Measurements from ENCODE around the gene NUP210L.

The NUP210L gene

GRCh38 chr1:153973071-153973470, 181.8 kb downstream of the NUP210L start:
- no peaks in the 10 kb centered on the region for H3K27me3 ChIP-seq (ENCODE audit: insufficient read depth, insufficient read length)
- TF ChIP-seq ZNF274 (IDR thresholded peaks at IDR 0.05; ENCODE audit: low read depth, low read length) (no peak), YY1 (IDR thresholded peaks at IDR 0.05; ENCODE audit: insufficient read depth, insufficient read length) (no peak), SUZ12 (IDR thresholded peaks at IDR 0.05; ENCODE audit: extremely low read depth, insufficient read depth, insufficient read length) (no peak)
- no peaks in the 10 kb centered on the region for H3K9me3 ChIP-seq (ENCODE audit: insufficient read depth, low read length)
- H3K4me1 ChIP-seq (ENCODE audit: insufficient read depth, insufficient read length), result peaks cover 3% of the 10 kb centered on the region
- peaks cover 35% of the 10 kb centered on the region for H3K36me3 ChIP-seq (ENCODE audit: insufficient read depth, insufficient read length, low read length)
- no peak for DNase-seq (ENCODE audit: low read depth, low spot score)
- no peak overlapping the region for H3K9ac ChIP-seq (ENCODE audit: insufficient read length, low read depth)
- H3K4me3 ChIP-seq (ENCODE audit: insufficient read length, low read depth), result no peak overlapping the region

- TF ChIP-seq YY1 (IDR thresholded peaks at IDR 0.05; ENCODE audit: insufficient read depth, insufficient read length), result no peak
- TF ChIP-seq ZNF274 (IDR thresholded peaks at IDR 0.05; ENCODE audit: low read depth, low read length), result no peak
- no peak for TF ChIP-seq SUZ12 (IDR thresholded peaks at IDR 0.05; ENCODE audit: extremely low read depth, insufficient read depth, insufficient read length)
- Histone ChIP-seq H3K9ac (ENCODE audit: insufficient read length, low read depth) (no peak overlapping the region), H3K9me3 (ENCODE audit: insufficient read depth, low read length) (no peaks in the 10 kb centered on the region), H3K4me3 (ENCODE audit: insufficient read length, low read depth) (no peak overlapping the region), H3K4me1 (ENCODE audit: insufficient read depth, insufficient read length) (peaks cover 3% of the 10 kb centered on the region), H3K27me3 (ENCODE audit: insufficient read depth, insufficient read length) (no peaks in the 10 kb centered on the region), H3K36me3 (ENCODE audit: insufficient read depth, insufficient read length, low read length) (peaks cover 34% of the 10 kb centered on the region)
- no peak for DNase-seq (ENCODE audit: low read depth, low spot score)
Measured at GRCh38 chr1:153970346-153970745, 184.5 kb downstream of the NUP210L start.

GRCh38 chr1:153968972-153969371, 185.9 kb downstream of the NUP210L start:
- Histone ChIP-seq H3K4me3 (ENCODE audit: insufficient read length, low read depth) (no peak overlapping the region), H3K4me1 (ENCODE audit: insufficient read depth, insufficient read length) (peaks cover 3% of the 10 kb centered on the region)

GRCh38 chr1:153968408-153968807, 186.5 kb downstream of the NUP210L start:
- Histone ChIP-seq H3K4me3 (ENCODE audit: insufficient read length, low read depth) (peak overlapping the region; percentile 83), H3K4me1 (ENCODE audit: insufficient read depth, insufficient read length) (peaks cover 3% of the 10 kb centered on the region), H3K9me3 (ENCODE audit: insufficient read depth, low read length) (no peaks in the 10 kb centered on the region), H3K27me3 (ENCODE audit: insufficient read depth, insufficient read length) (no peaks in the 10 kb centered on the region), H3K9ac (ENCODE audit: insufficient read length, low read depth) (peak overlapping the region; percentile 83), H3K36me3 (ENCODE audit: insufficient read depth, insufficient read length, low read length) (peaks cover 16% of the 10 kb centered on the region)
- no peak for TF ChIP-seq YY1 (IDR thresholded peaks at IDR 0.05; ENCODE audit: insufficient read depth, insufficient read length)
- no peak for DNase-seq (ENCODE audit: low read depth, low spot score)

More at GRCh38 chr1:153968972-153969371, 185.9 kb downstream of the NUP210L start:
- DNase-seq (ENCODE audit: low read depth, low spot score), result no peak
- peaks cover 22% of the 10 kb centered on the region for H3K36me3 ChIP-seq (ENCODE audit: insufficient read depth, insufficient read length, low read length)
- TF ChIP-seq ZNF274 (IDR thresholded peaks at IDR 0.05; ENCODE audit: low read depth, low read length) (no peak), SUZ12 (IDR thresholded peaks at IDR 0.05; ENCODE audit: extremely low read depth, insufficient read depth, insufficient read length) (no peak), YY1 (IDR thresholded peaks at IDR 0.05; ENCODE audit: insufficient read depth, insufficient read length) (no peak)
- H3K27me3 ChIP-seq (ENCODE audit: insufficient read depth, insufficient read length), result no peaks in the 10 kb centered on the region
- no peaks in the 10 kb centered on the region for H3K9me3 ChIP-seq (ENCODE audit: insufficient read depth, low read length)
- no peak overlapping the region for H3K9ac ChIP-seq (ENCODE audit: insufficient read length, low read depth)

DNA sequence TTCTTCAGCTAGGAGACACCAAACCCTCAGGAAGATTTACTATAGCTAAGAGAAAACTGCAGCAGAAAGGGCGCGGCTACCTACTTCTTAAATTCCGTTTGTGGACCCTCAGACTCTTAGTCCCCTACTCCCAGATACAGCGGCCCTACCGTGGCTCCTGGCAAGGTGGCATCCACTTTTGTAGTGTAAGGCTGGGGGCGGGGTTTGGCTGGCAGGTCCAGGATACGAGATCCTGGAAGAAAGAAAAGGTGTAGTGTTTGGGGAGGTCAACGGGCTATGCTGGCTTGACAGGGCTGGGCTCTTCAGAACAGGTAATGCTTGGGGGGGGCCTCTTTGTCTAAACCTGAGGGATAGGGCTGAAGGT, 186.9 kb downstream of the NUP210L start:
- TF ChIP-seq ZNF274 (IDR thresholded peaks at IDR 0.05; ENCODE audit: low read depth, low read length) (no peak), YY1 (IDR thresholded peaks at IDR 0.05; ENCODE audit: insufficient read depth, insufficient read length) (no peak), SUZ12 (IDR thresholded peaks at IDR 0.05; ENCODE audit: extremely low read depth, insufficient read depth, insufficient read length) (no peak)
- Histone ChIP-seq H3K4me1 (ENCODE audit: insufficient read depth, insufficient read length) (peaks cover 3% of the 10 kb centered on the region), H3K9me3 (ENCODE audit: insufficient read depth, low read length) (no peaks in the 10 kb centered on the region), H3K36me3 (ENCODE audit: insufficient read depth, insufficient read length, low read length) (peaks cover 12% of the 10 kb centered on the region), H3K9ac (ENCODE audit: insufficient read length, low read depth) (peak overlapping the region; percentile 83), H3K4me3 (ENCODE audit: insufficient read length, low read depth) (peak overlapping the region; percentile 83), H3K27me3 (ENCODE audit: insufficient read depth, insufficient read length) (no peaks in the 10 kb centered on the region)
- no peak for DNase-seq (ENCODE audit: low read depth, low spot score)

GRCh38 chr1:153967107-153967999, 187.5 kb downstream of the NUP210L start, which contains the start of gene CREB3L4:
Gene CREB3L4 (plus strand): TSS chr1:153967902. CDS start chr1:153968526, 624 bp downstream.
- Histone ChIP-seq H3K27me3 (ENCODE audit: insufficient read depth, insufficient read length) (no peaks in the 10 kb centered on the region), H3K9me3 (ENCODE audit: insufficient read depth, low read length) (no peaks in the 10 kb centered on the region), H3K9ac (ENCODE audit: insufficient read length, low read depth) (peak within 1 kb of the TSS; percentile 98), H3K36me3 (ENCODE audit: insufficient read depth, insufficient read length, low read length) (peaks cover 7% of the 10 kb centered on the region), H3K4me3 (ENCODE audit: insufficient read length, low read depth) (peak within 1 kb of the TSS; percentile 83), H3K4me1 (ENCODE audit: insufficient read depth, insufficient read length) (peaks cover 4% of the 10 kb centered on the region)
- peak; percentile 99 for DNase-seq (ENCODE audit: low read depth, low spot score)
- TF ChIP-seq SUZ12 (IDR thresholded peaks at IDR 0.05; ENCODE audit: extremely low read depth, insufficient read depth, insufficient read length), result no peak
- peak; percentile 40 for TF ChIP-seq YY1 (IDR thresholded peaks at IDR 0.05; ENCODE audit: insufficient read depth, insufficient read length)

- no peaks in the 10 kb centered on the region for H3K9me3 ChIP-seq (ENCODE audit: insufficient read depth, low read length)
- peak; percentile 74 for DNase-seq (ENCODE audit: low read depth, low spot score)
- H3K9ac ChIP-seq (ENCODE audit: insufficient read length, low read depth), result peak overlapping the region; percentile 91
- TF ChIP-seq SUZ12 (IDR thresholded peaks at IDR 0.05; ENCODE audit: extremely low read depth, insufficient read depth, insufficient read length) (no peak), ZNF274 (IDR thresholded peaks at IDR 0.05; ENCODE audit: low read depth, low read length) (no peak), YY1 (IDR thresholded peaks at IDR 0.05; ENCODE audit: insufficient read depth, insufficient read length) (no peak)
- H3K36me3 ChIP-seq (ENCODE audit: insufficient read depth, insufficient read length, low read length), result peaks cover 42% of the 10 kb centered on the region
- H3K27me3 ChIP-seq (ENCODE audit: insufficient read depth, insufficient read length), result no peaks in the 10 kb centered on the region
- H3K4me1 ChIP-seq (ENCODE audit: insufficient read depth, insufficient read length), result peaks cover 14% of the 10 kb centered on the region
- peak overlapping the region; percentile 55 for H3K4me3 ChIP-seq (ENCODE audit: insufficient read length, low read depth)
Measured at GRCh38 chr1:153963850-153964331, 191.0 kb downstream of the NUP210L start.

Data from NT2/D1 (cell line).